ENCODE results near the gene CAMK2B. TPM values are rescaled to one million over a fixed set of nuclear protein-coding genes. Genes with fewer than 3 reads are reported as not detected.
A peak's percentile ranks its signal among the peaks of the same experiment; 100 is the strongest.

Gene CAMK2B
- total RNA-seq, 4 donors from 2014 or later = 0.89 to 5.1 (median 1.2) TPM

GRCh38 chr7:44264221-44264931, 61.0 kb downstream of the CAMK2B start:
- no peak overlapping the region for H3K27ac ChIP-seq
- H3K36me3 ChIP-seq = no peaks in the 10 kb centered on the region
- TF ChIP-seq POLR2A (IDR thresholded peaks at IDR 0.05) = no peak
- no peaks in the 10 kb centered on the region for H3K9me3 ChIP-seq
- WGBS = 22% methylated on average over 11 of the region's 11 CpGs
- H3K4me1 ChIP-seq = peaks cover 19% of the 10 kb centered on the region
- H3K4me3 ChIP-seq = no peak overlapping the region
- DNase-seq (ENCODE audit: low spot score in 2 of 2) = no peak
- H3K27me3 ChIP-seq = peaks cover 27% of the 10 kb centered on the region

- WGBS = 63% methylated on average over 17 of the region's 20 CpGs
- DNase-seq (ENCODE audit: low spot score in 2 of 2) = no peak
- Histone ChIP-seq H3K27me3 (peaks cover 27% of the 10 kb centered on the region), H3K27ac (no peak overlapping the region), H3K4me3 (no peak overlapping the region), H3K4me1 (peaks cover 27% of the 10 kb centered on the region), H3K36me3 (no peaks in the 10 kb centered on the region), H3K9me3 (no peaks in the 10 kb centered on the region)
- no peak for TF ChIP-seq EP300 (IDR thresholded peaks at IDR 0.05)
- no peak for TF ChIP-seq POLR2AphosphoS5 (IDR thresholded peaks at IDR 0.05)
- TF ChIP-seq POLR2A (IDR thresholded peaks at IDR 0.05) = no peak
- TF ChIP-seq, protein P1, sequence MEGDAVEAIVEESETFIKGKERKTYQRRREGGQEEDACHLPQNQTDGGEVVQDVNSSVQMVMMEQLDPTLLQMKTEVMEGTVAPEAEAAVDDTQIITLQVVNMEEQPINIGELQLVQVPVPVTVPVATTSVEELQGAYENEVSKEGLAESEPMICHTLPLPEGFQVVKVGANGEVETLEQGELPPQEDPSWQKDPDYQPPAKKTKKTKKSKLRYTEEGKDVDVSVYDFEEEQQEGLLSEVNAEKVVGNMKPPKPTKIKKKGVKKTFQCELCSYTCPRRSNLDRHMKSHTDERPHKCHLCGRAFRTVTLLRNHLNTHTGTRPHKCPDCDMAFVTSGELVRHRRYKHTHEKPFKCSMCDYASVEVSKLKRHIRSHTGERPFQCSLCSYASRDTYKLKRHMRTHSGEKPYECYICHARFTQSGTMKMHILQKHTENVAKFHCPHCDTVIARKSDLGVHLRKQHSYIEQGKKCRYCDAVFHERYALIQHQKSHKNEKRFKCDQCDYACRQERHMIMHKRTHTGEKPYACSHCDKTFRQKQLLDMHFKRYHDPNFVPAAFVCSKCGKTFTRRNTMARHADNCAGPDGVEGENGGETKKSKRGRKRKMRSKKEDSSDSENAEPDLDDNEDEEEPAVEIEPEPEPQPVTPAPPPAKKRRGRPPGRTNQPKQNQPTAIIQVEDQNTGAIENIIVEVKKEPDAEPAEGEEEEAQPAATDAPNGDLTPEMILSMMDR (IDR thresholded peaks at IDR 0.05) = no peak
Measured at GRCh38 chr7:44263326-44264082, 61.9 kb downstream of the CAMK2B start.

DNA sequence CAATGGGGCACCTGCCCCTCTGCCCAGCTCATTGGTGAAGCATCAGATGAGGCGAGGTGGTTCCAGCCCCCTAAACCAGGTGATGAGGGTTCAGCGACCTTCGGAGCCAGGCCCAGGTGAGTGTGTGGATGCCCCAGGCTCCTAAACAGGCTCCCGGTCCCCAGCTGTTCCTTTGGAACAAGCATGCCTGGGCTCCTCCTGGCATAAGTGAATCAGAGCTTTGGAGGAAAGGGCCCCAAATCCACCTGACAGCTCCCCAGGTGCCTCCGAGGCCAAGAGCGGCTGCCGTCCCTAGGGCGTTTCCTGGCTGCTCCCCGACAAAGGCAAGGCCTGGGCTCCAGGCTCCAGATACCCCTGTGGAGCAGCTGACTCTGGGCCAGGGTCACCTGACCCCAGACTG, 63.4 kb downstream of the CAMK2B start:
- Histone ChIP-seq H3K27me3 (peaks cover 22% of the 10 kb centered on the region), H3K36me3 (no peaks in the 10 kb centered on the region), H3K4me1 (peaks cover 42% of the 10 kb centered on the region), H3K9me3 (no peaks in the 10 kb centered on the region), H3K27ac (no peak overlapping the region), H3K4me3 (no peak overlapping the region)
- DNase-seq (ENCODE audit: low spot score in 2 of 2) = no peak
- WGBS = 57% methylated on average over 7 of the region's 9 CpGs
- TF ChIP-seq, protein P1 (IDR thresholded peaks at IDR 0.05) = no peak

DNA sequence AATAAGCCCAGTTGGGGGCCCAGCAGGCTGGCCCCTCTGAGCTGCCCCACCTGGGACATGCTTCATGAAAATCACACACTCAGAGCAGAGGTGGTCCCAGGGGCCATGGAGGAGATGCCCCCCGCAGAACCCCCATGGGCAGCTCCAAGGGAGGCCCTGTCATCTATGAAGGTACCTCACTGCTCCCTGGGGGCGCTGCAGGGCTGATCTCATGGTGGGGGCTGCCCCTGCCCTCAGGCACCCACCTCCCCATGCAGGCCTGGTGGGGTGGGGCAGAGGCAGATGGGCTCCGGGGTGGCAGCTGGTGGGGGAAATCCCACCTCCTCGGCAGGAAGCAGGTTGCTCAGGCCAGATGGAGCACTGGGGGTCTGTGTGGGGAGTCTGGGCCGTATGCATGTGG, 64.2 kb downstream of the CAMK2B start:
- no peaks in the 10 kb centered on the region for H3K36me3 ChIP-seq
- H3K4me3 ChIP-seq = no peak overlapping the region
- H3K9me3 ChIP-seq = no peaks in the 10 kb centered on the region
- H3K4me1 ChIP-seq = peaks cover 42% of the 10 kb centered on the region
- TF ChIP-seq POLR2AphosphoS5 (IDR thresholded peaks at IDR 0.05) = no peak
- no peak for TF ChIP-seq POLR2A (IDR thresholded peaks at IDR 0.05)
- TF ChIP-seq EP300 (IDR thresholded peaks at IDR 0.05) = no peak
- TF ChIP-seq, protein P1 (IDR thresholded peaks at IDR 0.05) = no peak
- 71% methylated on average over 3 of the region's 5 CpGs for WGBS
- peaks cover 17% of the 10 kb centered on the region for H3K27me3 ChIP-seq
- DNase-seq (ENCODE audit: low spot score in 2 of 2) = no peak
- no peak overlapping the region for H3K27ac ChIP-seq

DNA sequence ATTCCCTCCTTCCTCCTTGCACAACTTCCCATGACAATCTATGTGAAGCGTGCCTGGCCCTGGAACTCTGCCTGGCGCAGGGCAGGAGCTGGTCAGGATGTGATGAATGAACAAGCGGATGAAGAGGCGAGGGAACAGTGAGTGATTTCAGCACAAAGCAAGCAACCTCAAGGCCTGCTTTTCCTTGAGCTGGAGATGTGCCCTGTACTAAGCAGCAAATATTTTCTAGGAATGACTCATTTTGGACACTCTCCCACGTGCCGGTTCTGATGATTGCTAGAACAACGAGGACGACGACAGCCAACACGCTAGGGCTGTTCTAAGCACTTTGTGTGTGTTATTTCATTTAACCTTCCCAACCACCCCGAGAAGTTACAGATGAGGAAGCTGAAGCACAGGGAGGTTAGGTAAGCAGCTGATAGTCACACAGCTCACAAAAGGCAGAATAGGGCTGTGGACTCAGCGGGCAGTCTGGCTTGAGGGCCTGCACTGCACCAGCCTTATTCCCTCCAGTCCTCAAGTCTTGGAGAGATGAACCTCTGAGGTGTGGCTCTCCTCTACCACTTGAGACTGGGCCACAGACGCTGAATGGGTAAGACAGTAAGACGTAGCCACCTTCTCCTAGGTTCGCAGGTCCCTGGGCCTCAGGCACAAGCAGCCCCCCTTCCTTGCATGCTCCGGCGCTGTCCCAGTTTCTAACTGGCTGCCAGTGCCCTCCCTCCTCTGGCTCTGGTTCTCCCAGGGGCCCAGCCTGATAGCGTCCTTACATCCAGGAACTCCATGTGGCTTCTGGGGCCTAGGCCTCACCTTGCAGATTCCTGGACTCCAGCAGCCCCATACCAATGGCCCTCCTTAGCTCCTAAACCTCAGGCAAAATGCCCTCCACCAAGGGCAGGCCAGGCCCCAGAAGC, 65.6 kb downstream of the CAMK2B start:
- peaks cover 42% of the 10 kb centered on the region for H3K4me1 ChIP-seq

More for the DNA sequence above, 65.6 kb downstream of the CAMK2B start:
- Histone ChIP-seq H3K27ac (no peak overlapping the region), H3K36me3 (no peaks in the 10 kb centered on the region), H3K27me3 (peaks cover 12% of the 10 kb centered on the region), H3K9me3 (no peaks in the 10 kb centered on the region), H3K4me3 (no peak overlapping the region)
- WGBS = 57% methylated on average over 18 of the region's 18 CpGs
- DNase-seq (ENCODE audit: low spot score in 2 of 2) = peak in 1 of 2 donors; percentile 76
- TF ChIP-seq, protein P1 (IDR thresholded peaks at IDR 0.05) = no peak

Data from suprapubic skin (tissue), 4 donors.